HG02623 (cell line): Measurements from ENCODE around the gene ATAD3A.

Experiments
- ATAC-seq: cut with Tn5 transposase; IDR thresholded peaks from one replicate; pipeline ENCODE4 v1.9.1; 2021; ENCODE audit warnings: moderate library complexity; ENCODE audit not compliant: unreplicated experiment

Gene ATAD3A

GRCh38 chr1:1538334-1538733, 26.4 kb downstream of the ATAD3A start:
- no peak for ATAC-seq

- ATAC-seq = no peak
Observed at GRCh38 chr1:1538989-1539309, 27.0 kb downstream of the ATAD3A start.

GRCh38 chr1:1539310-1540089, 27.5 kb downstream of the ATAD3A start:
- no peak for ATAC-seq

- no peak for ATAC-seq
Observed at GRCh38 chr1:1540090-1540817, 28.3 kb downstream of the ATAD3A start, which contains the start of gene TMEM240. Gene TMEM240, minus strand, starts transcription at chr1:1540624. Its CDS starts 278 bp downstream, at chr1:1540346.

- ATAC-seq = no peak
Observed at GRCh38 chr1:1540818-1541628, 29.1 kb downstream of the ATAD3A start.

GRCh38 chr1:1541956-1542765, 30.2 kb downstream of the ATAD3A start:
- no peak for ATAC-seq

GRCh38 chr1:1542766-1543705, 31.1 kb downstream of the ATAD3A start:
- ATAC-seq = no peak

- no peak for ATAC-seq
Observed at GRCh38 chr1:1543706-1544099, 31.7 kb downstream of the ATAD3A start.

GRCh38 chr1:1544544-1544943, 32.6 kb downstream of the ATAD3A start:
- no peak for ATAC-seq

- no peak for ATAC-seq
Observed at GRCh38 chr1:1545946-1546737, 34.2 kb downstream of the ATAD3A start.

- ATAC-seq = no peak
Observed at GRCh38 chr1:1547011-1547410, 35.0 kb downstream of the ATAD3A start.

- no peak for ATAC-seq
Observed at GRCh38 chr1:1547476-1547875, 35.5 kb downstream of the ATAD3A start.

GRCh38 chr1:1548591-1548990, 36.6 kb downstream of the ATAD3A start:
- ATAC-seq = no peak

- no peak for ATAC-seq
Observed at GRCh38 chr1:1550087-1550486, 38.1 kb downstream of the ATAD3A start.

- ATAC-seq = no peak
Observed at GRCh38 chr1:1550591-1551432, 38.9 kb downstream of the ATAD3A start.

GRCh38 chr1:1551524-1552262, 39.7 kb downstream of the ATAD3A start:
- ATAC-seq = no peak

GRCh38 chr1:1552263-1552639, 40.3 kb downstream of the ATAD3A start:
- no peak for ATAC-seq
